Measurements from ENCODE around the gene RPUSD1.

DNA sequence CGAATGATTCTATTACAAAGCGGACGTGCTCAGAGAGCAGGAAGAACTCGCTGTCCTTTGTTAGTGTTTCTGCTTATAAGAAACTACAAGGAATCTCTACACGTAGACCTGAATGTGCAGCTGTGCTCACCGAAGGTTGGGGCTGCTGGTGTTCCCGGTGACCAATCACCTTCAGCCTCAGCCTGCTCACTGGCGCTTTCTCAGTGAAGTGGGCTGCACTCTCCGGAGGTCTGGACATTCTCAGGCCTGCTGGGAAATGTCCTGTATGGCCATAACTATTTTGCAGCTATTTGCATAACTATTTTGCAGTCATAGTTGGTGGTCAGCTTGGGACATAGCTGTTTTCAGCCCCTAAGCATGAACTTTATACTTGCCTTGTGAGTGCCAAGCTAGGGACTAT, 37.7 kb downstream of the RPUSD1 start:
- TF ChIP-seq EZH2 (IDR thresholded peaks at IDR 0.05; ENCODE audit: borderline replicate concordance, low read depth, low read length, poor library complexity, severe bottlenecking), result no peak
- TF ChIP-seq, protein P1, sequence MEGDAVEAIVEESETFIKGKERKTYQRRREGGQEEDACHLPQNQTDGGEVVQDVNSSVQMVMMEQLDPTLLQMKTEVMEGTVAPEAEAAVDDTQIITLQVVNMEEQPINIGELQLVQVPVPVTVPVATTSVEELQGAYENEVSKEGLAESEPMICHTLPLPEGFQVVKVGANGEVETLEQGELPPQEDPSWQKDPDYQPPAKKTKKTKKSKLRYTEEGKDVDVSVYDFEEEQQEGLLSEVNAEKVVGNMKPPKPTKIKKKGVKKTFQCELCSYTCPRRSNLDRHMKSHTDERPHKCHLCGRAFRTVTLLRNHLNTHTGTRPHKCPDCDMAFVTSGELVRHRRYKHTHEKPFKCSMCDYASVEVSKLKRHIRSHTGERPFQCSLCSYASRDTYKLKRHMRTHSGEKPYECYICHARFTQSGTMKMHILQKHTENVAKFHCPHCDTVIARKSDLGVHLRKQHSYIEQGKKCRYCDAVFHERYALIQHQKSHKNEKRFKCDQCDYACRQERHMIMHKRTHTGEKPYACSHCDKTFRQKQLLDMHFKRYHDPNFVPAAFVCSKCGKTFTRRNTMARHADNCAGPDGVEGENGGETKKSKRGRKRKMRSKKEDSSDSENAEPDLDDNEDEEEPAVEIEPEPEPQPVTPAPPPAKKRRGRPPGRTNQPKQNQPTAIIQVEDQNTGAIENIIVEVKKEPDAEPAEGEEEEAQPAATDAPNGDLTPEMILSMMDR (conservative IDR thresholded peaks at IDR 0.05; ENCODE audit: low read depth, low read length), result no peak

Measured in A673 (cell line).